ENCODE data around the gene SLC15A2. TPM values are rescaled to one million over a fixed set of nuclear protein-coding genes. Genes with fewer than 3 reads are reported as not detected.
A peak's percentile ranks its signal among the peaks of the same experiment; 100 is the strongest.
"Not testable (repeated sequence)": the region's sequence is repeated elsewhere in the genome, so short reads cannot be mapped to it uniquely, and the experiment has no call there.

The SLC15A2 gene
- total RNA-seq, 1 experiment from 2014 or later: 0.79 TPM

DNA sequence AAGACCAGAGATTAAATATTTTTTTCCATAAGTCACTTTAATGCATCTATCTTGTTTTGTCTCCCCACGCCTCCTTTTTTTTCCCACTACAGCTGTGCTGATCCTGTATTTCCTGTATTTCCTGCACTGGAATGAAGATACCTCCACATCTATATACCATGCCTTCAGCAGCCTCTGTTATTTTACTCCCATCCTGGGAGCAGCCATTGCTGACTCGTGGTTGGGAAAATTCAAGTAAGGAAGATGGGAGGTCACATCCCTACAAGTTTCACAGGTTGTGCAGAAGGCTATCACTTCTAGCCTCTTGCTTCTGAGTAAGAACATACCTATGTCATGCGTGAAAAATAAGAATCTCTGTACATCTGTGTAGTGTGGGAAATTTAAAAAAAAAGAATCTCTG is 3.1 kb downstream of the SLC15A2 start:
- Histone ChIP-seq H3K9me3 (replicated peaks) (no peaks in the 10 kb centered on the region), H3K4me3 (no peak overlapping the region), H3K27ac (no peak overlapping the region), H3K27me3 (no peaks in the 10 kb centered on the region), H3K36me3 (no peaks in the 10 kb centered on the region), H3K4me1 (no peaks in the 10 kb centered on the region)
- no peak for DNase-seq

DNA sequence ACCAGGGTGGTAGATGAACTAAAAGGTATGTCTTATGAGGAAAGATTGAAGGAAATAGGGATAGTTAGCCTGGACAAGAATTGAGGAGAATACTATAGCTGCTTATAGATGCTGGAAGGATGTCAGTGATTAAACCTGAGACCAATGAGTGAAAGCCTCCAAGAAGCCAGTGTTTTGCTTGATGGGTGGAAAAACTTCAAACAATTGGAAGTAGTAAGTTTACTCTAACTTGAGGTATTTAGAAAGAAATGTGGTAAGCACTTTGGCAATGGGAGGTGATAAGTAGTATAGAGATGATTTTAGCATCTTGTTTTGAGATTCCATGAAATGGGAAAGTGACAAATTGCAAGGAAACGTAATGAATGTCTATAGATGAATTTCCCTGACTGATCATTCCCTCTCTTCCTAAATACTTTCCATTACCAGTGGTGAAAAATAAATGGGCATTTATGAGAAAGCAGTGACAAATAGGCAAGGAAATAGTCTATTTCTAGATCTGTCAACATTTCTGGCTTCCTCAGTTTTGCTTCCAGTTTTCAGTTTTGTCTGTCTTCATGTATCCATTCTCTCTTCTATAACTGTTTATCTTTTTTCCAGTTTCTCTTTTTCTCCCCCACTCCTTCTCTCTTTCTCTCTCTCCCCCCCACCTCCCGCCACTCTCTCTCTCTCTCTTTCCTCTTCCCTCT is 19.2 kb downstream of the SLC15A2 start:
- H3K36me3 ChIP-seq: no peaks in the 10 kb centered on the region; the same call in 1 of the 2 replicates
- DNase-seq: no peak
- no peak overlapping the region for H3K27ac ChIP-seq
- no peaks in the 10 kb centered on the region for H3K9me3 ChIP-seq (replicated peaks)
- H3K4me1 ChIP-seq: no peaks in the 10 kb centered on the region
- H3K27me3 ChIP-seq: no peaks in the 10 kb centered on the region
- H3K4me3 ChIP-seq: no peak overlapping the region

DNA sequence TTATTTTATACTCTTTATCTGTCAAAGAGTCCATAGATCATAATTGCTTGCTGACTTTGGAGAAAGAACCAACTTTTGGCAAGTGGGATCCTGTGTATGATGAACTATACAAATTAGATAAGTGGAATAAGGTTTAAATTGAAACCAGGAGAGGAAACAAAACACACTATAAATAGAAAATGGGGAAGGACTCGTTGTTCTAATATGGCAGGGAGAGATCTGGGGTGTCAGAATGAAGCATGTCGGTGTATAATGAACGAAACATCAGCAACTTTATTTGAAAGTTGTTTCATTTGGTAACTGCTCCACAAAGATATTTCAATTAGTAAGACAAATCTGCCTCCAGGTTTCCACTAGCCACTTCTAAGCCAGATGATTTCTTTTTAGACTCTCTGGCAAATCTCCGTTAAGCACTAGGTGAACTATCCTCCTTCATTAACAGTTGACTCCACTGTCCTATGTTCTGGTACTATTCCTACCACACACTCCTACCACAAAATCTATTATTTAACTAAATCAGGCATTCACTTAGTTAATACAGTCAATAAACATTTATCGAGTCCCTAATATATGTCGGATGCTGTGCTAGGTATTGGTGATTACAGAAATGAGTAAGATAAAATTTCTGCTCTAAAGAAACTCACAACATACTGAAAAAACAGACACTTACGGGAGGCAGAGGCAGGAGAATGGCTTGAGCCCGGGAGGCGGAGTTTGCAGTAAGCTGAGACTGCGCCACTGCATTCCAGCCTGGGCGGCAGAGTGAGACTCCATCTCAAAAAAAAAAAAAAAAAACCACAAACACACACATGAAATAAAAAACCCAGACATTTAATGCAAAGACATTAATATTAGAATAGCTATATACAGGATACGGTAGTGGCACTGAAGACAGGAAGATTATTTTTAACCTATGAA is 20.1 kb downstream of the SLC15A2 start:
- Histone ChIP-seq H3K4me1 (no peaks in the 10 kb centered on the region), H3K27ac (no peak overlapping the region), H3K4me3 (no peak overlapping the region), H3K9me3 (replicated peaks) (no peaks in the 10 kb centered on the region), H3K27me3 (no peaks in the 10 kb centered on the region), H3K36me3 (no peaks in the 10 kb centered on the region; the same call in 1 of the 2 replicates)
- no peak for DNase-seq

DNA sequence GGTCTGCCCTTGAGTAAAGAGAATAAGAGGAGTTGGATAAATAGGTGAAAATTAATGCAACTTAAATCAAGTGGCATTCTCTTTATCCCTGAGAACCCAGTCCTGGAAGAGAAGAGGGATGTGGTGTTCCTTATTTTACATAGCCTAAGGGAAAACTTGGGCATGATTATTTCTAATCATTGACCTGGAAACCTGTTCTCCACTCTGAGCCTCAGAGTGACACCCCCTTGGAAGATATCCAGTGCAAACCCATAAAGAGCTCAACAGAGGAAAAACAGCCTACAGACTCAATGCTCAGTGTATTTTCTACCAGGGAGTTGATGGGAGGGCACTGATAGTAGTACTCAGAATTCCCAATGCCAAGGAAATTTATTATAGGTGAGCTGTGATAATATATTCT is 22.0 kb downstream of the SLC15A2 start:
- Histone ChIP-seq H3K4me1 (no peaks in the 10 kb centered on the region), H3K4me3 (no peak overlapping the region), H3K27me3 (no peaks in the 10 kb centered on the region), H3K9me3 (replicated peaks) (no peaks in the 10 kb centered on the region), H3K27ac (no peak overlapping the region), H3K36me3 (no peaks in the 10 kb centered on the region; the same call in 1 of the 2 replicates)
- no peak for DNase-seq

DNA sequence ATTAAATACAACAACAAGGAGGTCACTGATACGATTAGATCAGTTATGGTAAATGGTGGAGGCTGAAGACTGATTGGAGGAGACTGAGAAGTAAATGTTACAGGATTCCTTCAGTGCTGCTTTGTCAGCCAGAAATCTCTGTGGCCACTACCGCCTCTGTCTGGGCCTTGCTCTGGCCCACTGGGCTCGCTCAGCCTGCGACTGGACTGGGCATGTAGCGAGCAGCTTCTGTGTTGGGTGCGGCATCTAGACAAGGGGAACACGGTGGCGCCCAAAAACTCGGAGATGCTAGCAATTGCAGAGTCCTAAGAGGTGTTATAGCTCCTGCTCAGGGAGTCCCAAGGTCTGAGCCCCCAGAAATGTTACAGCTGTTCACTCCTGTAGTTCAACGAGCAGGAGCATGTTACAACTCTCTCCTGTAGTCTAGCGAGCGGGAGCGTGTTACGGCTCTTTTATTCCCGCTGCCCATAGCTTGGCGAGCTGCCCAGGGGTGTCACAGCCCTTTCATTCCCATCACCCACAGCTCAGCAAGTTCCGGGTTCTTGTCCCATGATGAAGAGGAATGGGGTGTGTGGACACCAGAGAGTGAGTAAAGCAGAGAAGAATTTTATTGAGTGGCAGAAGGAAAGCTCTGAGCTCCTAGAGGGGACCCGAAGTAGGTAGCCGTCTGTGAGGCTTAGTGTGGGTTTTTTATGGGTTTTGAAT is 24.7 kb downstream of the SLC15A2 start:
- Histone ChIP-seq H3K27ac (no peak overlapping the region), H3K36me3 (no peaks in the 10 kb centered on the region; the same call in 1 of the 2 replicates), H3K4me3 (no peak overlapping the region), H3K27me3 (no peaks in the 10 kb centered on the region), H3K4me1 (no peaks in the 10 kb centered on the region), H3K9me3 (replicated peaks) (no peaks in the 10 kb centered on the region)
- DNase-seq: no peak

DNA sequence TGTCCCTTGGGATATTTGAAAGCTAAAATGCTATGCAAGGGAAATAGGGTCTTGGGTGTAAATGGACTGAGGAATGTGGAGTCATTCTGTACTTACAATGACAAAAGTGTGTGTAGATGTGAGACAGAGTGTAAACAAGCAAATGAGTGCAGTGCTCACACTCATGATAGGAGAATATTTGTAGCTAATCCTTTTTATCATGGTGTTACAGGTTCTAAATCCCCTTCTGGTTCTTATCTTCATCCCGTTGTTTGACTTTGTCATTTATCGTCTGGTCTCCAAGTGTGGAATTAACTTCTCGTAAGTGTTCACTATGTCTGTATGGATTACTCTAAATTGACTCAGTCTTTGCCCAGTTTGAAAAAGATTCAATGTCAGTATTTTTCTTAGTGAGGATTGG is 30.5 kb downstream of the SLC15A2 start:
- Histone ChIP-seq H3K9me3 (replicated peaks) (no peaks in the 10 kb centered on the region; the same call in 1 of the 2 replicates), H3K27me3 (no peaks in the 10 kb centered on the region), H3K4me1 (no peaks in the 10 kb centered on the region), H3K27ac (no peak overlapping the region), H3K4me3 (no peak overlapping the region), H3K36me3 (no peaks in the 10 kb centered on the region; the same call in 1 of the 2 replicates)
- DNase-seq: no peak

DNA sequence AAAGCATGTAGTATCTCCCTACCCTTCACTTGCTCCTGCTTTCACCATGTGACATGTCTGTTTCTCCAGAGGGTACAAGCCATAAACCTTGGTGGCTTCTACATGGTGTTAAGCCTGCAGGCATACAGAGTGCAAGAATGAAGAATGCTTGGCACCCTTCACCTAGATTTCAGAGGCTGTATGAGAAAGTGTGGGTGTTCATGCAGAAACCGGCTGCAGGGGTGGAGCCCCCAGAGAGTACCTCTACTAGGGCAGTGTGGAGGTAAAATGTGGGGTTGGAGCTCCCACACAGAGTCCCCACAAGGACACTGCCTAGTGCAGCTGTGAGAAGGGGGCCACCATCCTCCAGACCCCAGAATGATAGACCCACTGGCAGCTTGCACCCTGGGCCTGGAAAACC is 32.2 kb downstream of the SLC15A2 start:
- DNase-seq: no peak
- no peaks in the 10 kb centered on the region; the same call in 1 of the 2 replicates for H3K9me3 ChIP-seq (replicated peaks)

DNA sequence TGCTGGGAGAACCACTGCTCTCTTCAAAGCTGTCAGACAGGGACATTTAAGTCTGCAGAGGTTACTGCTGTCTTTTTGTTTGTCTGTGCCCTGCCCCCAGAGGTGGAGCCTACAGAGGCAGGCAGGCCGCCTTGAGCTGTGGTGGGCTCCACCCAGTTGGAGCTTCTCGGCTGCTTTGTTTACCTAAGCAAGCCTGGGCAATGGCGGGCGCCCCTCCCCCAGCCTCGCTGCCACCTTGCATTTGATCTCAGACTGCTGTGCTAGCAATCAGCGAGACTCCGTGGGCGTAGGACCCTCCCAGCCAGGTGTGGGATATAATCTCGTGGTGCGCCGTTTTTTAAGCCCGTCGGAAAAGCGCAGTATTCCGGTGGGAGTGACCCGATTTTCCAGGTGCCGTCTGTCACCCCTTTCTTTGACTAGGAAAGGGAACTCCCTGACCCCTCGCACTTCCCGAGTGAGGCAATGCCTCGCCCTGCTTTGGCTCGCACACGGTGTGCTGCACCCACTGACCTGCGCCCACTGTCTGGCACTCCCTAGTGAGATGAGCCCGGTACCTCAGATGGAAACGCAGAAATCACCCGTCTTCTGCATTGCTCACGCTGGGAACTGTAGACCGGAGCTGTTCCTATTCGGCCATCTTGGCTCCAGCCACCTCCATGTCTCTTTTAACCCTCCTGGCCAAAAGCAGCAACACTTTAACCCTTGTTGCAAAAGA is 44.1 kb downstream of the SLC15A2 start:
- not testable (repeated sequence) for H3K9me3 ChIP-seq (replicated peaks); DNase-seq; H3K4me1 ChIP-seq; H3K27ac ChIP-seq; H3K27me3 ChIP-seq; H3K4me3 ChIP-seq; H3K36me3 ChIP-seq

More for the DNA sequence above, 32.2 kb downstream of the SLC15A2 start:
- Histone ChIP-seq H3K27me3 (no peaks in the 10 kb centered on the region), H3K36me3 (no peaks in the 10 kb centered on the region; the same call in 1 of the 2 replicates), H3K27ac (no peak overlapping the region), H3K4me3 (no peak overlapping the region), H3K4me1 (no peaks in the 10 kb centered on the region)

DNA sequence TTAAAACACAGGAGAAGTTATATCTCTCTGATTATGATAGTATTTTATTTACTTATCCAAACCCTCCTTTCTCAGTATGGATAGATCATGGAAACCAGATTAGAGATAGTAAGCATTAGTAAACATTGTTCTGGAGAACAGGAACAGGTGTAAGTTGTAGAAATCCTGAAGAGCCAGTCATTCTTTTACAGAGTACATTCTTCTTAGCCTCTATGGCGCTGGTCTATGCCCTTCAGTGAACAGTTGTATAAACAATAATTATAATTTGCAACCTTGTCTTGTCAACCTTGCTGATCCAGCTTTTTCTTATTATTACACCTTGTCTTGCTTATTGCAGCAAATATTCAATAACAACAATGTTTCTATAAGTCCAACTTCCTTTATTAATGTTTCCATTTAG is 47.4 kb downstream of the SLC15A2 start:
- Histone ChIP-seq H3K9me3 (replicated peaks) (no peaks in the 10 kb centered on the region), H3K36me3 (peaks cover 3% of the 10 kb centered on the region; the same call in 1 of the 2 replicates), H3K4me1 (no peaks in the 10 kb centered on the region; the same call in 1 of the 2 replicates), H3K4me3 (no peak overlapping the region), H3K27ac (no peak overlapping the region), H3K27me3 (no peaks in the 10 kb centered on the region)
- peak in 1 of 2 experiments; percentile 9 for DNase-seq

DNA sequence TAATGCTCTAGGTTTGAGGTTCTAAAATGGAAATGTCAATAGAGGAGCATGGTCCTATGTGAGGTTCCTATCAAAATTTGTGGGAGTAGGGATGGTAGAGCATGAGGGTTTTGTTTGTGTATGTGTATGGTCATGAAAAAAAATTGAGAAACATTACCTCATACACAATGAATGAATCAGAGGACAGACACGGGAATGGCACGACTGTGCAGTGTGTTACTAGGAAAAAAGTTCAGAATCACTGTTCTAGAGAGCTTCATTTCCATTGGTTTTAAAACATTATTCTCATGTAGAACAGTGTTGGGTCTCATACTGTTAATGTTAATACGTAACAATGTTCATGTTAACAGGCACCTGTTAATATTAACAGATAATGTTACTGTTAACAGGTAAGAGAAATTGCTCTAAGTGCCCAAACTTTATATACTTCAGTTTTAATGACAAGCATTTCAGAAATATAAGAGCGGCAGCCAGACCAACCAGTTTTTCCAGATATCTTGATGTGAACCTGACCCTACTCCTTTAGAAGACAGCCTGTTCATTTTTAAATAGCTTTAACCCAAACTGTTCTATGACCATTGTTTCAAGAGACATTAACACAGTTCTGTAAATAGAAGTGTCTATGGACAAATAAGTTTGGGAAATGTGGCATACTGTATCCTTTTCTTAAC is 48.0 kb downstream of the SLC15A2 start:
- Histone ChIP-seq H3K4me3 (no peak overlapping the region), H3K9me3 (replicated peaks) (no peaks in the 10 kb centered on the region), H3K27ac (no peak overlapping the region), H3K36me3 (peaks cover 3% of the 10 kb centered on the region; the same call in 1 of the 2 replicates), H3K4me1 (no peaks in the 10 kb centered on the region; the same call in 1 of the 2 replicates), H3K27me3 (no peaks in the 10 kb centered on the region)
- no peak for DNase-seq

DNA sequence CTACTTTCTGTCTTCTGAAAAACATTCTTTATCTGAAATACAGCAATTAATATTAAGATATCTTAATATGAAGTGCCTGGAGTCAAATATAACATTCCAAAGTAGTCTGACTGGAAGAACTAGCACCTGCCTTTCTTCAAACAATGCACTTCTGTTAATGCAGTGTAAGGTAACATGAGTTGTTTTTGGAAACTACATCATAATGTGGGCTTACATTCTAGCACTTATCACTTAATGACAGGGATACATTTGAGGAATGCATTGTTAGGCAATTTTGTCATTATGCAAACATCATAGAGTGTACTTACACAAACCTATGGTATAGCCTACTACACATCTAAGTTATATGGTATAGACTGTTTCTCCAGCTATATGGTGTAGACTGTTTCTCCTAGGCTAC is 49.2 kb downstream of the SLC15A2 start:
- no peaks in the 10 kb centered on the region for H3K9me3 ChIP-seq (replicated peaks)
- no peak overlapping the region for H3K27ac ChIP-seq
- peaks cover 3% of the 10 kb centered on the region; the same call in 1 of the 2 replicates for H3K36me3 ChIP-seq
- H3K4me1 ChIP-seq: no peaks in the 10 kb centered on the region; the same call in 1 of the 2 replicates
- no peaks in the 10 kb centered on the region for H3K27me3 ChIP-seq
- DNase-seq: no peak
- no peak overlapping the region for H3K4me3 ChIP-seq

DNA sequence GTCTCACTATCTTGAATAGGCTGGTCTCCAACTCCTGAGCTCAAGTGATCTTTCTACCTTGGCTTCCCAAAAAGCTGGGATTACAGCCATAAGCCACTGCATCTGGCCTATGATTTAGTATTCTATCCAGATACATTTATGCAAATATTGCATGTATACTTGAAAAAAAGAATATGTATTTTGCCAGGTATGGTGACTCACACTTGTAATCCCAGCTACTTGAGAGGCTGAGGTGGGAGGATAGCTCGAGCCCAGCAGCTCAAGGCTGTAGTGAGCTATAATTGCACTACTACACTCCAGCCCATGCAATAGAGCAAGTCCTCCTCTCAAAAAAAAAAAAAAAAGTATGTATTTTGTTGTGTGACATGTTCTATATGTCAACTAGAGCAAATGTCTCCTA is 54.4 kb downstream of the SLC15A2 start:
- H3K4me1 ChIP-seq: no peaks in the 10 kb centered on the region
- no peak for DNase-seq
- H3K9me3 ChIP-seq (replicated peaks): no peaks in the 10 kb centered on the region
- H3K36me3 ChIP-seq: no peaks in the 10 kb centered on the region
- no peak overlapping the region for H3K27ac ChIP-seq
- H3K27me3 ChIP-seq: no peaks in the 10 kb centered on the region
- H3K4me3 ChIP-seq: no peak overlapping the region

DNA sequence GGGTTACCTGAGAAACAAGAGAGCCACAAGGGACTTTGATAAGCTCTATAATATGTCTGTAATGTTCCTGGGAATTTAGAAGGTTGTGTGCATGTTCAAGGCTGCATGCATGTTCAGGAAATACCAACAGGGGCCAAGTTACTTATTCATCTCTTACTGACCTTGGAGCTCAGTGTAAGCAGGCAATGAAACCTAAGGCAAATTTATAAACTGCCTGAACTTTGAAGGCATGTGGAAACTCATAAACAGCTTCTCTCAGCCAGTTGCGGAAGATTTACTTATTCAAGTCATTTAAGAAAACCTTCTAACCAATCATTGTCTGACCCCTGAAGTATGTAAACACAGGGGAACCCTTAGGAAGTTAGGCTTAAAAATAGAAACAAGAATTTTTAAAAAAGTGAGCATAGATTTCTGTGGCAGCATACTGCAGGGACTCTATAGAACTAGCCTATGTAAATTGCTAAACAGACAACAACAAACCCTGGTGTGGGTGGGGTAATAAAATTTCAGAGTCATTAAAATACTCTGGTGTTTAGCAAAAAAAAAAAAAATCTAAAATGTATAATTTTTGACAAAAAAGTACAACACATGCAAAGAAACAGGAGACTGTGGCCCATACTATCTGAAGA is 57.2 kb downstream of the SLC15A2 start:
- no peak overlapping the region for H3K4me3 ChIP-seq
- no peak overlapping the region for H3K27ac ChIP-seq
- no peak for DNase-seq

More for the DNA sequence above, 57.2 kb downstream of the SLC15A2 start:
- no peaks in the 10 kb centered on the region for H3K4me1 ChIP-seq
- no peaks in the 10 kb centered on the region for H3K36me3 ChIP-seq
- H3K9me3 ChIP-seq (replicated peaks): no peaks in the 10 kb centered on the region
- H3K27me3 ChIP-seq: no peaks in the 10 kb centered on the region

All from SJCRH30 (cell line).